Stimulated activated CD8-positive, alpha-beta memory T cell treated with anti-CD3 and anti-CD28 coated beads, Interleukin-12 subunit alpha, Interleukin-12 subunit beta, amount 100 ng/mL, for 1 hour (primary cell): ENCODE data around the gene ADGRG3.
A peak's percentile ranks its signal among the peaks of the same experiment; 100 is the strongest.

ENCODE experiments used
- DNase-seq: peaks from one replicate; pipeline ENCODE4 v3.0.0-alpha.2; 2020; ENCODE audit warnings: low read depth

Gene ADGRG3

DNA sequence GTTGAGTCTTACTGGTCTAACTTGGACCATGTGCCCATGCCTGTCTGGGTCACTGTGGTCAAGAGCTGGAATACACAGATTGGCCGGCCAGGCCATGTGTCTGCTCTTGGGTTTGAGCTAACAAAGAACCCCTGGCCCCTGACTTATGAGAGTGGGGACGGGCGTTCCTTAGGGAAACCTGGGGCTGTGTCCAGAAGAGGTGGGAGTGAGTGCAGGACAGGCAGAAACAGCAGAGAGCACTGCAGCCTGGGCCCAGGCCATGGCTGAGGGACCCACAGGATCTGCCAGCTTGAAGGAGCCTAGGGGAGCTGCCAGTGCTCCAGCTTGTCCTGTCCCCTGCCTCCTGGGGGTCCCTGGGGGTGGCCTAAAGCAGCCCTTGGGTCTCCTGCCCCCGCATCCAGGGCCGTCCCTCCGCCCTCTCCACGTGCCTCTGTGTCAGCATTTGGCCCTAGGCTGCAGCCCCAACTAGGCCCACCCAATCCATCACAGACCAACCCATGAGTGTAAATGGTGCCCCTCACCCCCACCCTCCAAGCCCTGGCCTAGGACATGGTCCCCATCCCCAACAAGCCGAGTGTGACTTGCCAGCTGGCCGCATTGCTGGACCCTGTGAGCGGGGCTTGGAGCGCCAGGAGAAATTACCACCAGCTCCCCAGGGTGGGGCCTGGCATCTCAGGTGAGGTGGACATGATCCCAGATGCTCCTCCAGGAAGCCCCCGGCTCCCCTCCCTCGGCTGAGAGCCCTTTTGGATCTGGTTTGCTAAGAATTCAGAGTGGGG, 14.0 kb downstream of the ADGRG3 start:
- DNase-seq, result no peak

DNA sequence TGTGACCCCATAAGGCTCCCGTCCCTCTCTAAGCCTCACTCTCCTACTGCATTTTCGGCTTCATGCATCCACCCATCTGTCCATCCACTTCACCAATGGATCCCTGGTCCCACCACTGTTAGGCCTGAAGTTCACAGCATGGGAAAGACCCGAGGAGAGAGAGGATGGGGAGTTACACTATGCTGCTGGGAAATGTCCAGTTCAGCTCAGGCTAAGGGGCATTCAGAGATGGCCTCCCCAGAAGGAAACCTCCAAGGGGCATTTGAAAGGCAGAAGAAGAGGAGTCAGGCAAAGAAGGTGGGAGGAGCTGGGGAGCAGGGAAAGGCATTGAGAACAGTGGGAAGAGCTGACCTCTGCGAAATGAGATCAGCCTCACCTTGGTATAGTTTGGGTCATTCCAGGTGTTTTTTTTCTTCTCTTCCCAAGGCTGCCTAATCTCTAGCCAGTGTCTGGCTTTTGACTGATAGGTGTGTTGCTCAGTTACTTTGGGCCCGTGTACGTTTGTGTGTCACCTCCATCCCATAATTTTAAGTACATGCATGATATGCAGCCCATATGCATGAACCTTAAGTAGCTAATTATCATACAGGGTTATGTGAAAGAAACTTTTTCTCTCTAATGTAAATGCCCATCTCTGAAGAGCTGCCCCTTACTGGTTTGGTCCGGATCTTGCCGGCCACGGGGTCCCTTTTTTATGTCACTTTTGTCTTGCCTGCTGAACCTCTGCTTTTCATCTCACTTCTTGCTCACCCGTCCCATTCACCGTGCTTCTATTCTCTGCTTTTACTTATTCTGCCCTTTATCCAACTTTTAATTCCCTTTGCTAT, 14.9 kb downstream of the ADGRG3 start:
- no peak for DNase-seq

DNA sequence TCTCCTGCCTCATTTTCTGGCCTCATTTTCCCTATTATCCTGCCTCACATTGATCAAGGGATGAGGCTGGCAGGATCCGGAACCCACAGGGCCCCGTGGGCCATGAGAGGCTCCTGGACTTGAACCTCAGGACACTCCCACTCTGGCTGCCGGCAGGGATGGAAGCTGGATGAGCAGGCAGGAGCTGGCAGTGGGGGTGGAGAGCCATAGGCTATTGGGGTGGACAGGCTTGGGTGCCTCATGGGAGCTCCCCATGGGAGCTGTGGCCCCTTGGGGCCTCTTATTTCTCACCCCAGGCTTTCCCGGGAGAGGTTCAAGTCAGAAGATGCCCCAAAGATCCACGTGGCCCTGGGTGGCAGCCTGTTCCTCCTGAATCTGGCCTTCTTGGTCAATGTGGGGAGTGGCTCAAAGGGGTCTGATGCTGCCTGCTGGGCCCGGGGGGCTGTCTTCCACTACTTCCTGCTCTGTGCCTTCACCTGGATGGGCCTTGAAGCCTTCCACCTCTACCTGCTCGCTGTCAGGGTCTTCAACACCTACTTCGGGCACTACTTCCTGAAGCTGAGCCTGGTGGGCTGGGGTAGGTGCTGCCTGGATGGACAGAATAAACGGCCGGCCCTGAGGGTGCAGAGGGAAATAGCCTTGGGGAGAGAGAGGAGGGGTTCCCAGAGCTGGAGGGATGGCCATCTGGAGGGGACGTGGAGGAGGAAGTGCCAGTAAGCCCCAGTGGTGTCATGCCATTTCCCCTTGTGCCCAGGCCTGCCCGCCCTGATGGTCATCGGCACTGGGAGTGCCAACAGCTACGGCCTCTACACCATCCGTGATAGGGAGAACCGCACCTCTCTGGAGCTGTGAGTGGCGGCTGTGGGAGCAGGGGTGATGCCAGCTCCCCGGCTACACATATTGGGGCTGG, 15.8 kb downstream of the ADGRG3 start:
- DNase-seq, result no peak

DNA sequence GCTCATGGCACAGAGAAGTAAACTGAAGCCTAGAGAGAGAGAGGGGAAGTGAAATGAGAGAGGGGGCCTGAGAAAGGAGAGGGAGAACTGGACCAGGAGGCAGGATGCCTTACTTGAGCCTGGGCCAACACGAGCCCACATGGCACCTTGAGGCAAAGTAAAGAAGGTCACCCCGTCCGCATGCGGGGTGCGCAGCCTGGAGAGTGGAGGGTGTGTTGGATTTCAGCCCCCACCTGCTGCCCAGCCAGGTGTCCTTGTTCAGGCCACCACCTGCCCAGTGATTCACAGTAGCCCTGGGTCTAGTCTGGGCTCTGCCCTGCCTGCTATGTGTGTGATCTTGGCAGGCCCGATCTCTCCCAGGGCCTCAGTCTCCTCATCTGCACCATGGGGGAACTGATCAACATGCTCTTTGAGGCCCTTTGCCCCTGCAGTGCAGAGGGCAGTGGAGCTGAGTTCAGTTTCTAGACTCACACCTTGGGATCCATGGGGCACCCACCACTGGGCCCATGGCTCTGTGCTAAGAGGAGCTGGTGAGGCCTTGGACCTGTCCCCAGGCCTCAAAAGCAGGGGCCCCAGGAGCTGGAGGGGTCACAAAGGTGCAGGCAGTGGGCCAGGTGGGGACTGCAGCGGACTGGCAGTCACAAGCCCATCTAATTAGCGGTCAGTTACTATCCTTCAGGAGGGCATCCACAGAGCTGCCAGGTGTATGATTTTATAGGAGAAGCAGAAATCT, 16.7 kb downstream of the ADGRG3 start:
- DNase-seq, result no peak

DNA sequence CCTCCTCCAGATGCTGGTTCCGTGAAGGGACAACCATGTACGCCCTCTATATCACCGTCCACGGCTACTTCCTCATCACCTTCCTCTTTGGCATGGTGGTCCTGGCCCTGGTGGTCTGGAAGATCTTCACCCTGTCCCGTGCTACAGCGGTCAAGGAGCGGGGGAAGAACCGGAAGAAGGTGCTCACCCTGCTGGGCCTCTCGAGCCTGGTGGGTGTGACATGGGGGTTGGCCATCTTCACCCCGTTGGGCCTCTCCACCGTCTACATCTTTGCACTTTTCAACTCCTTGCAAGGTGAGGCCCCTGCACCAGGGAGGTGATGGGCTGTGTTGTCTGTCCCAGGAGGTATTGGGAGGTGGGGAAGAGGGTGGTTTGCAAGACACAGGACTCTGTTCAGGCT, 17.5 kb downstream of the ADGRG3 start:
- no peak for DNase-seq

DNA sequence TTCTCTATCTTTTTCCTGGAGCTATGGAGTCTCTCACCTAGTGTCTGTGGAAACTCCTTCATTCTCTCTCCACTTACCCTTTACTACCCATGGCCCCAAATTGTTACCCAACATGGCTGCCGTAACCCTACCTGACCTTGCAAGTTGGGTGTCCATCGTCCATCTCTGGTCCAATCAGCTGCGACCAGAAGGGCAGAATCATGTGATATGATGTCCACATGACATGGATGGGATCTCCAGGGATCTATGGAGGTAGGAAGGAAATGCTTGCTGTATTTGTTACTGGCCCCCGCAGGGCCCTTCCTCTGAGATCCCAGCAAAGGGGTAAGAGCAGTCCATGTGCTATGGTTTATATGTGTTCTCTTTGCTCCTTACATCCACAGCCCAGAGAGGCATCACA, 18.5 kb downstream of the ADGRG3 start:
- DNase-seq, result no peak

DNA sequence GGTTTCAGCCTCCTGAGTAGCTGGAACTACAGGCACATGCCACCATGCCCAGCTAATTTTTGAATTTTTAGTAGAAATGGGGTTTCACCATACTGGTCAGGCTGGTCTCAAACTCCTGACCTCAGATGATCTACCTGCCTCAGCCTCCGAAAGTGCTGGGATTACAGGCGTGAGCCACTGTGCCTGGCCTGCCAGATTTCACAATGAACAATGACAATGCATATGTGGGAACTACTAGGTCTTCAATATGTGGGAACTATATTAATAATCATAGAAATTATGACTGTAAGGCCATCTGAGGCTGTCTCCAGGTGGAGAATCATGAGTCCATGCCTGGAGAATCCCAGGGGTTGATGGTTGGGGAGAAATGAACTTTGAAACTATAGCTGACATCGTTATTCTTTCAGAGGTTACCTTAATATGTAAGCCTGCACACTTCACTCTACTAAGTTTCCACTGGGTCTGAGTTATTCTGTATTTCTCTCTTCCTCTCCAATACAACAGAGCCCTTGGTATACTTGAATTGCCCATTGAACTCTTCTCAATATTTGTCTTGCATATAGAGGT, 19.3 kb downstream of the ADGRG3 start:
- DNase-seq, result no peak

DNA sequence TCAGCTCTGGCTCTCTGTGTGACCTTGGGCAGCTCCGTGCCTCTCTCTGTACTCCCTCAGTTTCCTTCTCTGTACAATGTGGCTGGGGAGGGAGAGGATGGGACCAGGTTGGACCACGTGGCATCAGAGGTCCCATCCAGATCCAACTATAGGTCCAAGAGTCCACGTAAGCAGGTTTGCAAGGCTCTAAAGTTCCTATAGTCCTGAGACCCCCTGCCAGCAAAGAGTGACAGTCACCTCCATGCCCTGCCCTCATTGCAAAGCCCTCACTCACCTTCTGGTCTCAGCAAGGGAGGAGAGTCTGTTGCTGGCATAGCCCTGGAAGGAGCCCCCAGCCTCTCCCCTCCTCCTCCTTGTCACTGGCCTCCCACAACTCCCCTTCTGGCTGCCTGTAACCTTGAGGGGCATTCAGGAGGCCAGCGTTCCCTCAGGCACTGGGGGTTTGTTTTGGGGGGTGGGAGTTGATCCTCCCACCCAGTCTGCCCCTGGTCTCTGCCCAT, 20.4 kb downstream of the ADGRG3 start:
- no peak for DNase-seq

DNA sequence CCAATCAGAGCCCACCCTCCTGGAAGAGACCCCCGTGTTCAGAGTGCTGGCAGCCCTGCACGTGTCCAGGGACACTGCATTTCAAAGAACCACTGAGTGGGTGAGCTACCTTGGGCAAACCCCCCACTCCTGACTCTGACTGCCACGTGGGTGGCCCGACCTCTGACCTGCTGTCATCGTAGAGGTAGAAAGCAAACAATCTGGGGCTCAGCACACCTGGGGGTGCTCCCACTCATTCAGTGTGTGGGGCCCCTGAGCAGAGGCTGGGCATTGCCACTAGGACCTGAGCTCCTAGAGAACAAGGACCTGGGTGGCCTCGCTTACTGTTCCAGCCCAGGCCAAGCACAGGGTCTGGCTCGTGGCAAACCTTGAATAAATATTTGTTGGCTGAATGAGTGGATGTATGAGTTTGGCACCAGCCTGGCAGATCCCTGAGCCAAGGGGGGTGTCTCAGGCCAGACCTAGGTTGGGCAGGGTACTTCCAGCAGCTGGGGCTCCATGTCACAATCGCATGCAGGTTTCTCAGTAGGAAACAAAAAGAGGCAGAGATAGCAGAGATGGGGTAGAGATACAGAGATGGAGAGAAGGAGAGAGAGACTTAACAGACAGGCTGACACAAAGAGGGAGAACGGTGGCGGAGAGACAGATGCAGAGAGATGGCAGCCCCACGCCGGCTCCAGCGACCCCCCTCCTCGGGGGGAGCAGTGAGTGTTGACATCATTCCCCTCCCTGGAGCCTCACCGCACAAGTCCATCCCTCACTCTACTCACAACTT, 21.1 kb downstream of the ADGRG3 start:
- DNase-seq, result no peak

DNA sequence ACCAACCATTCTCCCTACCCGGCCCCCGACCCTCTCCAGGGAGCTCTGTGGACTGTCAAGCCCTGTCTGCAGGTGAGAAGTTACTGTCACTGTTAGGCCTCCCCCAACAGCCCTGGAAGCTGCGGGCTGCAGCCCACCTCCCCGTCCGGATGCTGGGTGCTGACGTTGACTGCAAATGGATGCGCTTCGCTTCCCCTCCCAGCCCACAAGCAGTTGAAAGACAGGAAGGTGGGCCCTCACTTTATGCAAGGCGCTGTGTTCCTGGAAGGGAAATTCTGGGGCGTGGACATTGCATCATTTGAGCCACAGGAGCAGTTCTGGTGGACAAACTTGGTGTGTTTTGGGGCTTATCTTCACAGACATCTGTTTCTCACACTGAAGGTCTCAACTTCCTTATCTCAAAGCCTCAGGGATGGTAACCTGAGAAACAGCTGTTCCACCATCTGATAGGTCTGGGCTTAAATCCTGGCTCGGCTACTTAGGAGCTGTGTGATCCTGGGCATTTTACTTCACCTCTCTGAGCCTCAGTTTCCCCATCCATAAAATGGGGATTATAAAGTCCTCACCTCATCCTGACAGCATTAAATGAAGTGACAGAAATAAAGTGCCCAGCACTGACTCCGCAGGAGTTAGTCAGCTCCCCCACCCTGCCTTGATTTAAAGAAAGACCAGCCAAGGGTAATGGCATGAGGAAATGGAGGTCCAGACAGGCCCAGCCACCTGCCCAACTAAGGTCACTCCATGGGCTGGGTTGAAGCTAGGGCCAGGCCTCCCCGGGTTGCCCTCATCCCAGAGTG, 21.9 kb downstream of the ADGRG3 start:
- peak; percentile 11 for DNase-seq

DNA sequence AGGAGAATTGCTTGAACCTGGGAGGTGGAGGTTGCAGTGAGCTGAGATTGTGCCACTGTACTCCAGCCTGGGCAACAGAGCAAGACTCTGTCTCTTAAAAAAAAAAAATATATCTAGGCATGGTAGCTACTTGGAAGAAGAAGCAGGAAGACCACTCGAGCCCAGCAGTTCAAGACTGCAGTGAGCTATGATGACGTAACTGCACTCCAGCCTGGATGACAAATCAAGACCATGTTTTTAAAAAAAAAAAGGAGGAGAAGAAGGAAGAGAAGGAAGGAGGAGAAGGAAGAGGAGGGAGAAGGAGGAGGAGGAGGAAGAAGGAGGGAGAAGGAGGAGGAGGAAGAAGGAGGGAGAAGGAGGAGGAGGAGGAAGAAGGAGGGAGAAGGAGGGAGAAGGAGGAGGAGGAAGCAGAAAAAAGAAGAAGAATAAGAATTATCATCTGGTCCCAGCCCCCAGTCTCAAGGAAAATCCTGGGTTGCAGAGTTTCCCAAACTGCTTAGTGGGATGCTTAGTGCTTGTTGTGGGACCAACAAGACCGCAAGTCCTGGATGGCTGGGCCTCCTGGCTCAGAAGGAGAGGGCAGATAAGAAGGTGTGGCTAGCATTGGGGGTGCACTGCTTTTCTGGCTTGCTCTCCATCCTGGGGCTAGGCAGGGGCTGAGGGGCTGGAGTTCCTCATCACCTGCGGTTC, 22.8 kb downstream of the ADGRG3 start:
- DNase-seq, result no peak

DNA sequence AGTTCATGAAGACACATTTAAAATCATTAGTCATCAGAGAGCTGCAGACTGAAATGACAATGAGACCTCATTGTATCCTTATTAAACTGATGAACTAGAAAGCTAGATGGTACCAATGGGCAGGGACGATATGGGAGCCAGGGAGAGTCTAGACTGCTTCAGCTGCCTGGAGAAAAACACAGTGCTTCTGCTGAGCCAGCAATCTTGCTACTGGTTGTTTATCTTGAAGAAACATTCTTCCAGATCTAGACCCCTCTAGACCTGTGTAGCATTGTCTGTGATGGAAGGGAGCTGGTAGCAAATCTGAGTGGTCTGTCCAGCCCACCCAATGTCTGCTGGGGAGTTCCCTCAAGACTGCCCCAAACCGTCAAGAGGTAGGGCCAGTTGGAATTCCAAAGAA, 24.5 kb downstream of the ADGRG3 start:
- no peak for DNase-seq

DNA sequence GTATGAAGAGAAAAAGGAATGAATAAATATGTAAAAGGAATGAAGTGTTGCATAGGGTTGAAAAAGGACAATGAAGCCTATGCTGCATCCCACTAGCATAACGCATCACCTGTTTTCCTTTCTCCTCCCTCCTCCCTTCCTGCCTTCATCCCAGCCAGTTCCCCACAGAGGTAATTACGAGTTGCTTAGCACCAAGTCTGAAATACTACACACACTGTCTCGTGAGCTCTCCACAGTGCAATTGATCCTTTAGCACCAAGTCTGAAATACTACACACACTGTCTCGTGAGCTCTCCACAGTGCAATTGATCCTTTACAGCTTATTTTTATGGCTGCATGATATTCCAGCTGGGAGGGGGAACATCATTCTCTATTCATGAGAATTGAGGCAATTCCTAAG, 25.4 kb downstream of the ADGRG3 start:
- no peak for DNase-seq

DNA sequence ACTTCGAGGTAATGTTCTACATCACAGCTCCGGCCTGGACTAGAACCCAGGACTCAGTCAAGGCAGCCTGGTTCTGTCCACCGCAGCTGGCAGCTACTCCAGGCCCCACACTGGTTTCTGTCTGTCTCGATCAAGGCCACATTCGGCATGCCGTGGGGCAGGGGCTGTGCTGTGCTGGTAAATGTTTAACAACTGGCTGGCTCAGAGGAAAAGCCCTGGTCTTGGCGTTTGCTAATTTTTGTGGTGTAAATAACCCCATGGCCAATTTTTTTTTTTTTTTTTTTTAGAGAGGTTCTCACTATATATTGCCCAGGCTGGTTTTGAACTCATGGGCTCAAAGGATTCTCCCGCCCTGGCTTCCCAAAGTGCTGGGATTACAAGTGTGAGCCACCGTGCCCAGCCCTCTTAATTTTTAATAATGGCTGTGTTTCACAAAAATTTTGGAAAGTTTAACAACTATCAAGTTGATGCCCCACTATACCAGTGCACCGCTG, 26.2 kb downstream of the ADGRG3 start:
- DNase-seq, result no peak

DNA sequence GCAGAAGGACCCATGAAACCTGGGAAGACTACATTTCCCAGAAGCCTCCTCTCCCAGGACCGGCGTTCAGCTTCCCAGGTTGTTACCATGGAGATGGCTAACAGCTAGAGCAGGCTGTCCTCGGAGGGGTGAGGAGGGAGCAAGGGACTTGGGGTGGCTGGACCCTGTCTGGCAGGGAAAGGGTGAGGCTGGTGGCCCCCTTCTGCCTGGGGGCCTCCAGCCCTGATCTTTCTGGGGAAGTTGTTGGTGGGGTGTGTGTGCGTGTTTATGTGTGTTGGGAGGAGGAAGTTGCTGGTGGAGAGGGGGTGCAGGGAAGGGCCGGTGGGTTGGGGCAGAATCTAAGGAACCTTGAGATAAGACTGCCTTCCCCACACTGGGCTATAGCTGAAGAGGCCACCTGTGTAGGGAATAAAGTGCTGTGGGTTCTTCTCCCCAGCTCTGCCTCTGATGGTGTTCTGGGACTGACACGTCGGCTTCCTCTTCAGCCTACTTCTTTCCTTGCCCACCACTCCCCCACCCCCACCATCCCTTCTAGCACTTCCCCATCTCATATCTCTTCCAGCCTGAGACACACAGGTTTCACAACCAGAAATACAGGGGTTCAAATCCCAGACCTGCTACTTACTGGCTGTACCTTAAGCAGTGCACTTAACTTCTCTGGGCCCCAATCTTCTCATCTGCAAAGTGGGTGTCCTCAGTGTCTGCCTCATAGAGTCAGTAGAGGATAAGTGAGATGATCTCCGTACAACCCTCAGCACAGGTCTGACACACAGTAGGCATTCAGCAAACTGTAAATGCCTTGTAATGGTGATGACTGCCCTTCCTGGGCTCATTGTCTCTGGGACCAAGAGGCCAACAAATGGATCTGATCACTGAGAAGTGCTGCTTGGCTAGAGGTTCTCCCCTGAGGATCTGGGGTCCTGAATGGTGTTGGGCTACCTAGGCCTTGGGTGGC, 26.9 kb downstream of the ADGRG3 start, which contains the start of gene DRC7:
TSS of gene DRC7 (plus strand) at position 82 of the 955 bp plus-strand sequence. CDS start 3,144 bp downstream, outside the sequence.
- DNase-seq, result no peak

DNA sequence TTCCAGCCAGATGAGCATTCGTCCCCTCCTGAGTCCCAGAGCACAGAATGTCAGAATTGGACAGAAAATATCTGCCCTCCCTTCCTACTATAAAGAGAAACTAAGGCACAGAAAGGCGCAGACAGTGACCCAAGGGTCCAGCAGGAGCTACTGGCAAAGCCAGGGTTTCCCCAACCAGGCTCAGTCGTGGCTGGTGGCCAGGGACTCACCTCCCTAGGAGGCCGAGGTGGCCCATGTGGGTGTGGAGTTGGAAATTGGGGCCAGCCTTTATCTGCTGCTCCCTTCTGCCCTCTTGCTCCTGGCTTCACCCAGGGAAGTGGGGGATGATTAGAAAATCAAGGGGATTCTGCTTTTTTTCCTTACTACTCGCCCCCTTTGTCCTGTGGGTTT, 27.6 kb downstream of the ADGRG3 start:
- DNase-seq, result no peak

DNA sequence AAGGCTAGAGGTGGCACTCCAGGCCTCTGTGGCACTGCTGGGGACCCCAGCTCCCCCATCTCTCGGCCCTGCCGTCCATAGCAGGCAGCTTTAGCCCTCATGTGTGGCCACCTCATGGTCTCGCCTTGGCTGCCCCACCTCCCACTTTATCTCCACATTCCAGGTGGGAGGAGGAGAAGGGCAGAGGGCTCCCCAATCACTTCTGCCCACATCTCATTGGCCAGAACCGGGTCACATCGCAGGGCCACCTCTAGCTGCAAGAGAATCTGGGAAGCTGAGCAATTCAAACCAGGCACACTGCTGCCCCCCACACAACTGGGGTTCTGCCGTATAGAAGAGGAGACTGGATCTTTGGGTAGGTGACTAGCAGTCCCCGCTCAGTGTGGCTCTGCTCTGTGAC, 28.1 kb downstream of the ADGRG3 start:
- no peak for DNase-seq
